ENCODE measurements around the gene RNASE12. TPM values are rescaled to one million over a fixed set of nuclear protein-coding genes. Genes with fewer than 3 reads are reported as not detected.
"Not testable (repeated sequence)": the region's sequence is repeated elsewhere in the genome, so short reads cannot be mapped to it uniquely, and the experiment has no call there.

Gene RNASE12
- total and polyA plus RNA-seq, 2 donors from 2014 or later: not detected

DNA sequence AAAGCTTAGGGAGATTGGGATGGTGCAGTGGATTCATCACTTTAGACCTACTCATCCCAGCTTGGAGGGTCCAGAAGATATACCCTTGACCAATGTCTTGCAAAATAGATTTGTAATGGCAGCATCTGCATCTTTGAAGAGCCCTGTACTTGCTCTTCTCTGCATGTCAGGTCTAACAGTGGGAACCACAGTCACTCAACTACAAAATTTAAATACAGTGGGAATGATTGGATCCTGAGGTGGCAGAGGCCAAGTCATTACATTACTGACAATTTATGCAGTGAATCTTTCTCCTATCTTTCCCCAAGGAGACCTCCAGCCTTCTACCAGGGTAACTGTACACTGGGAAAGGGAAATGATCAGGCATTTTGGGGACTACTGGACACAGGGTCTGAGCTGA lies 22.1 kb downstream of the RNASE12 start:
- no peak for TF ChIP-seq CTCF (IDR thresholded peaks at IDR 0.05; ENCODE audit: borderline replicate concordance, extremely low read depth, insufficient read depth)
- intact Hi-C loops (cut with DNase I): no loop called here

GRCh38 chr14:20568393-20568792 lies 22.8 kb downstream of the RNASE12 start:
- H3K4me1 ChIP-seq (ENCODE audit: control insufficient read depth in 2 of 3, insufficient read depth in 2 of 3, low read depth in 1 of 3, low read length in 3 of 3): no peaks in the 10 kb centered on the region
- no peak overlapping the region for H3K27ac ChIP-seq (ENCODE audit: low read depth in 2 of 2, low read length in 2 of 2)
- intact Hi-C loops (cut with DNase I): no loop called here
- no peaks in the 10 kb centered on the region for H3K36me3 ChIP-seq (ENCODE audit: control insufficient read depth in 2 of 3, insufficient read depth in 3 of 3, low read length in 3 of 3)
- no peak for DNase-seq
- no peaks in the 10 kb centered on the region for H3K27me3 ChIP-seq (ENCODE audit: control insufficient read depth, insufficient read depth, low read length)
- no peak for TF ChIP-seq CTCF (IDR thresholded peaks at IDR 0.05; ENCODE audit: borderline replicate concordance, extremely low read depth, insufficient read depth)
- FAIRE-seq: no peak
- H3K9me3 ChIP-seq (ENCODE audit: control insufficient read depth in 2 of 3, insufficient read depth in 1 of 3, low read length in 3 of 3): peaks cover 0 to 24% (median 7%) of the 10 kb centered on the region in 3 donors
- H3K4me3 ChIP-seq (ENCODE audit: low read length in 3 of 3): no peak overlapping the region
- H3K9ac ChIP-seq (ENCODE audit: low read length in 3 of 3): no peak overlapping the region

More for the DNA sequence above, 22.1 kb downstream of the RNASE12 start:
- Histone ChIP-seq H3K27ac (ENCODE audit: low read depth in 2 of 2, low read length in 2 of 2) (no peak overlapping the region), H3K9me3 (ENCODE audit: control insufficient read depth in 2 of 3, insufficient read depth in 1 of 3, low read length in 3 of 3) (peaks cover 0 to 24% (median 7%) of the 10 kb centered on the region in 3 donors), H3K36me3 (ENCODE audit: control insufficient read depth in 2 of 3, insufficient read depth in 3 of 3, low read length in 3 of 3) (no peaks in the 10 kb centered on the region), H3K9ac (ENCODE audit: low read length in 3 of 3) (no peak overlapping the region), H3K4me1 (ENCODE audit: control insufficient read depth in 2 of 3, insufficient read depth in 2 of 3, low read depth in 1 of 3, low read length in 3 of 3) (no peaks in the 10 kb centered on the region), H3K4me3 (ENCODE audit: low read length in 3 of 3) (no peak overlapping the region), H3K27me3 (ENCODE audit: control insufficient read depth, insufficient read depth, low read length) (no peaks in the 10 kb centered on the region)
- FAIRE-seq (no peak), DNase-seq (no peak)

- H3K36me3 ChIP-seq (ENCODE audit: control insufficient read depth in 2 of 3, insufficient read depth in 3 of 3, low read length in 3 of 3); H3K4me3 ChIP-seq (ENCODE audit: low read length in 3 of 3); DNase-seq; FAIRE-seq; intact Hi-C loops (cut with DNase I); H3K4me1 ChIP-seq (ENCODE audit: control insufficient read depth in 2 of 3, insufficient read depth in 2 of 3, low read depth in 1 of 3, low read length in 3 of 3); H3K27me3 ChIP-seq (ENCODE audit: control insufficient read depth, insufficient read depth, low read length); H3K9ac ChIP-seq (ENCODE audit: low read length in 3 of 3); H3K27ac ChIP-seq (ENCODE audit: low read depth in 2 of 2, low read length in 2 of 2): not testable (repeated sequence)
- peaks cover 0 to 24% (median 7%) of the 10 kb centered on the region in 3 donors for H3K9me3 ChIP-seq (ENCODE audit: control insufficient read depth in 2 of 3, insufficient read depth in 1 of 3, low read length in 3 of 3)
Measured at GRCh38 chr14:20567199-20567598, 24.0 kb downstream of the RNASE12 start.

DNA sequence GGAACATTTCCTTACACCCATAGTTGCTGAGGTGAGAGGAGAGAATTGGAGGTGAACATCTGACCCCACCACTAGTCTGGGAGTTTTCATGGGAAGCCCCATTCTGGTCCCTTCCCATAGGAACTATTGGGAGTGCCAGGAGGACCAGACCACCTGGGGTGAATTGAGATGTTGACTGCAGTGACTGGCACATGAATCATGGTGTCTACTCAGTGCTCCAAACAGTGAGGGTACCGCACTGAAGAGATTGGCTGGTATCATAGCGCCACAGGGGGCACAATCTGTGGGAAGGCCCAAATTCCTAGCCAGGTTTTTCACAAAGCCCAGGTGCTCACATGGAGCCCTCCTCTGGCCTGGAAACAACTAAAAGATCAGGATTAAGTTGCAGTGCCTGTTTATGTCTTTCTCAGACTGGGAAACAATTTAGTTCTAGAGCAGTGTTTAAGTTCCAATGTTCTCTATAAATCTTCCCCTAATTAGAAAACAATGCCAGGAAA lies 26.6 kb downstream of the RNASE12 start:
- no peaks in the 10 kb centered on the region for H3K4me1 ChIP-seq (ENCODE audit: control insufficient read depth in 2 of 3, insufficient read depth in 2 of 3, low read depth in 1 of 3, low read length in 3 of 3)
- H3K9ac ChIP-seq (ENCODE audit: low read length in 3 of 3): no peak overlapping the region
- intact Hi-C loops (cut with DNase I): no loop called here
- H3K36me3 ChIP-seq (ENCODE audit: control insufficient read depth in 2 of 3, insufficient read depth in 3 of 3, low read length in 3 of 3): no peaks in the 10 kb centered on the region
- no peak for DNase-seq
- H3K27me3 ChIP-seq (ENCODE audit: control insufficient read depth, insufficient read depth, low read length): no peaks in the 10 kb centered on the region
- H3K27ac ChIP-seq (ENCODE audit: low read depth in 2 of 2, low read length in 2 of 2): no peak overlapping the region
- no peak overlapping the region for H3K4me3 ChIP-seq (ENCODE audit: low read length in 3 of 3)
- peaks cover 0 to 19% (median 7%) of the 10 kb centered on the region in 3 donors for H3K9me3 ChIP-seq (ENCODE audit: control insufficient read depth in 2 of 3, insufficient read depth in 1 of 3, low read length in 3 of 3)
- no peak for FAIRE-seq
- TF ChIP-seq CTCF (IDR thresholded peaks at IDR 0.05; ENCODE audit: borderline replicate concordance, extremely low read depth, insufficient read depth): no peak

Measured in kidney (tissue), 14 donors.